ENCODE data around the gene ERCC3. TPM values are rescaled to one million over a fixed set of nuclear protein-coding genes. Genes with fewer than 3 reads are reported as not detected.

Gene ERCC3
- total RNA-seq, 1 experiment from 2014 or later, result 52.5 TPM

DNA sequence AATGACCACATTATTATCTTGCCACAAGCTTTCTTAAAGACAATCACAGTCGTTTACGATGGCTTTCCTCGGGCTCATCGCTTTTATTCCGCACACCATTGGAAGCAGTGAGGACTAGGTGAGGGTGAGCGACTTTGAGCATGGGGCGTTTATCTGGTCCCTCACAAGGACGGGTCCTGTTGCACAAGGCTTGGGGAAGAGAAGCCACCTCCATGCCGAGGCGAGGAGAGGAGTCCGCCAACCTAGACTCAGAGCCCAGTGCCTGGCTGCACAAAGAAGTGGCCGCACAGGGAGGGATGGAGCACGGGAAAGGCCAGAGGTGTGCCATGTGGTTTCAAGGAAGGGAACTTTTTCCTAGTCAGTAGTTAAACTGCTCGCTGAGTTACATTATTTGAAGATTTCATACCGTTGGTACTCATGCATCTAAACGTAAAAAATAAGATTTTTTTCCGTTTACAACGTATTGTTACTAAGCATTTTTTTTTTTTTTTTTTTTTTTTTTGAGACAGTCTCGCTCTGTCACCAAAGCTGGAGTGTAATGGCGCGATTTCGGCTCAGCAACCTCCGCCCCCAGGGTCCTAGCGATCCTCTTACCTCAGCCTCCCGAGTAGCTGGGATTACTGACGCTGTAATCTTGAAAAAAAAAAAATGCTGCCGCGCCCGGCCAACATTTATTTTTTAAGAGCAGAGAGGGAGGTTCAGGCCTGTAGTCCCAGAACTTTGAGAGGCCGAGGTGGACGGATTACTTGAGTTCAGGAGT lies 73.0 kb downstream of the ERCC3 start:
- no peaks in the 10 kb centered on the region for H3K9me3 Mint-ChIP-seq (ENCODE audit: unreplicated experiment)
- peaks cover 9% of the 10 kb centered on the region for H3K27me3 Mint-ChIP-seq (ENCODE audit: insufficient read depth, unreplicated experiment)
- peaks cover 4% of the 10 kb centered on the region; the same call in 1 of the 2 replicates for H3K4me1 ChIP-seq
- CTCF ChIA-PET, result no interaction called here
- intact Hi-C loops (cut with micrococcal nuclease; ENCODE audit: unreplicated experiment), result no loop called here
- TF ChIP-seq, protein P1, sequence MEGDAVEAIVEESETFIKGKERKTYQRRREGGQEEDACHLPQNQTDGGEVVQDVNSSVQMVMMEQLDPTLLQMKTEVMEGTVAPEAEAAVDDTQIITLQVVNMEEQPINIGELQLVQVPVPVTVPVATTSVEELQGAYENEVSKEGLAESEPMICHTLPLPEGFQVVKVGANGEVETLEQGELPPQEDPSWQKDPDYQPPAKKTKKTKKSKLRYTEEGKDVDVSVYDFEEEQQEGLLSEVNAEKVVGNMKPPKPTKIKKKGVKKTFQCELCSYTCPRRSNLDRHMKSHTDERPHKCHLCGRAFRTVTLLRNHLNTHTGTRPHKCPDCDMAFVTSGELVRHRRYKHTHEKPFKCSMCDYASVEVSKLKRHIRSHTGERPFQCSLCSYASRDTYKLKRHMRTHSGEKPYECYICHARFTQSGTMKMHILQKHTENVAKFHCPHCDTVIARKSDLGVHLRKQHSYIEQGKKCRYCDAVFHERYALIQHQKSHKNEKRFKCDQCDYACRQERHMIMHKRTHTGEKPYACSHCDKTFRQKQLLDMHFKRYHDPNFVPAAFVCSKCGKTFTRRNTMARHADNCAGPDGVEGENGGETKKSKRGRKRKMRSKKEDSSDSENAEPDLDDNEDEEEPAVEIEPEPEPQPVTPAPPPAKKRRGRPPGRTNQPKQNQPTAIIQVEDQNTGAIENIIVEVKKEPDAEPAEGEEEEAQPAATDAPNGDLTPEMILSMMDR (IDR thresholded peaks at IDR 0.05; ENCODE audit: insufficient read depth in 1 of 2, low read depth in 1 of 2, low read length in 1 of 2, severe bottlenecking in 1 of 2, unreplicated experiment in 1 of 2), result no peak
- H3K4me1 Mint-ChIP-seq (ENCODE audit: low read depth, unreplicated experiment), result peaks cover 10% of the 10 kb centered on the region
- BruUV-seq (replicated peaks), result no TSS peak
- POLR2A ChIA-PET, result no interaction called here
- H3K4me3 ChIP-seq (ENCODE audit: low read depth, low read length), result no peak overlapping the region; the same call in 1 of the 2 replicates
- H3K27ac Mint-ChIP-seq (ENCODE audit: unreplicated experiment), result no peak overlapping the region
- peaks cover 6% of the 10 kb centered on the region for H3K36me3 Mint-ChIP-seq (ENCODE audit: insufficient read depth, unreplicated experiment)
- no peaks in the 10 kb centered on the region for H3K9me3 ChIP-seq
- no peaks in the 10 kb centered on the region for H3K27me3 ChIP-seq (replicated peaks; ENCODE audit: control insufficient read depth, insufficient read depth, low read length)
- H3K36me3 ChIP-seq (ENCODE audit: control insufficient read depth, insufficient read depth, low read length), result no peaks in the 10 kb centered on the region
- DNase-seq, result no peak
- H3K4me3 Mint-ChIP-seq (ENCODE audit: unreplicated experiment), result peak overlapping the region; percentile 80

DNA sequence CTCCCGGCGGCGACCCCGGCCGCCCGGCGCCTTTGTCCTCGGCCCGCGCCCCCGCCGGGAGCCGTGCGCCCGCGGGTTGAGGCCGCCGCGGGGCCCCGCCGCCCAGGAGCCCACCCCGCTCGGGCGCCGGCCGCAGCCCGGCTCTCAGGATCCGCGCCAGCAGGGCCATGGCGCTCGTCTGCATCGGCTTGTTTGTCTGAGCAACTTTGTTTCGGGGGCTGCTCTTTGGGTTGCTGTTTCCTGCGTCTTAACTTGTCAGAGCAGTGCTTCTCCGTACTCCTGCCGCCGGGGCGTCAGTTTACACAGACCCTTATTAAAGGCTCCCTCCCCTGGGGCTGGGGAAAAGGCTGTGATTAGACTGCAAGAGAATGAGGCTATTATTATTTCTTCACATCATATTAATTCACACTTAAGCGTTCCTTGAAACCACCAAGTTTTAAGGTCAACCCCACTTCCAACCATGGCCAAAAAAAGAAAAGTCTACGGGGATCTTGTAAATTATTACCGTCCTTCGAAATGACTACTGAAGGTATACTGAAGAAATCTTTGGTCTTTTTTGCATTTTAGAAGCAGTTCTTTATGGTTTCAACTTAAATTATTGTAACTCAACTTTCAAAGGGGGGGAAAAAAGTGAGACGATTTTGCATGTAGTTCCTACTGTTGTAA lies 73.7 kb downstream of the ERCC3 start, which contains the start of gene CYP27C1:
Gene CYP27C1, minus strand, starts transcription at position 198 of the 666 bp plus-strand sequence. Its CDS starts 29 bp downstream, at position 169.
- TF ChIP-seq, protein P1 (IDR thresholded peaks at IDR 0.05; ENCODE audit: insufficient read depth in 1 of 2, low read depth in 1 of 2, low read length in 1 of 2, severe bottlenecking in 1 of 2, unreplicated experiment in 1 of 2), result no peak
- Histone ChIP-seq H3K4me1 (peaks cover 4% of the 10 kb centered on the region; the same call in 1 of the 2 replicates), H3K27me3 (replicated peaks; ENCODE audit: control insufficient read depth, insufficient read depth, low read length) (no peaks in the 10 kb centered on the region), H3K4me3 (ENCODE audit: low read depth, low read length) (peak within 1 kb of the TSS; percentile 39), H3K9me3 (no peaks in the 10 kb centered on the region), H3K36me3 (ENCODE audit: control insufficient read depth, insufficient read depth, low read length) (no peaks in the 10 kb centered on the region)
- Mint-ChIP-seq H3K4me1 (ENCODE audit: low read depth, unreplicated experiment) (peaks cover 3% of the 10 kb centered on the region), H3K27ac (ENCODE audit: unreplicated experiment) (peak within 1 kb of the TSS; percentile 30), H3K4me3 (ENCODE audit: unreplicated experiment) (peak within 1 kb of the TSS; percentile 80), H3K27me3 (ENCODE audit: insufficient read depth, unreplicated experiment) (peaks cover 9% of the 10 kb centered on the region), H3K36me3 (ENCODE audit: insufficient read depth, unreplicated experiment) (peaks cover 6% of the 10 kb centered on the region), H3K9me3 (ENCODE audit: unreplicated experiment) (no peaks in the 10 kb centered on the region)
- POLR2A ChIA-PET, result no interaction called here
- BruUV-seq (replicated peaks), result no TSS peak
- DNase-seq, result peak in 1 of 2 experiments; percentile 28
- CTCF ChIA-PET, result no interaction called here
- intact Hi-C loops (cut with micrococcal nuclease; ENCODE audit: unreplicated experiment), result no loop called here

DNA sequence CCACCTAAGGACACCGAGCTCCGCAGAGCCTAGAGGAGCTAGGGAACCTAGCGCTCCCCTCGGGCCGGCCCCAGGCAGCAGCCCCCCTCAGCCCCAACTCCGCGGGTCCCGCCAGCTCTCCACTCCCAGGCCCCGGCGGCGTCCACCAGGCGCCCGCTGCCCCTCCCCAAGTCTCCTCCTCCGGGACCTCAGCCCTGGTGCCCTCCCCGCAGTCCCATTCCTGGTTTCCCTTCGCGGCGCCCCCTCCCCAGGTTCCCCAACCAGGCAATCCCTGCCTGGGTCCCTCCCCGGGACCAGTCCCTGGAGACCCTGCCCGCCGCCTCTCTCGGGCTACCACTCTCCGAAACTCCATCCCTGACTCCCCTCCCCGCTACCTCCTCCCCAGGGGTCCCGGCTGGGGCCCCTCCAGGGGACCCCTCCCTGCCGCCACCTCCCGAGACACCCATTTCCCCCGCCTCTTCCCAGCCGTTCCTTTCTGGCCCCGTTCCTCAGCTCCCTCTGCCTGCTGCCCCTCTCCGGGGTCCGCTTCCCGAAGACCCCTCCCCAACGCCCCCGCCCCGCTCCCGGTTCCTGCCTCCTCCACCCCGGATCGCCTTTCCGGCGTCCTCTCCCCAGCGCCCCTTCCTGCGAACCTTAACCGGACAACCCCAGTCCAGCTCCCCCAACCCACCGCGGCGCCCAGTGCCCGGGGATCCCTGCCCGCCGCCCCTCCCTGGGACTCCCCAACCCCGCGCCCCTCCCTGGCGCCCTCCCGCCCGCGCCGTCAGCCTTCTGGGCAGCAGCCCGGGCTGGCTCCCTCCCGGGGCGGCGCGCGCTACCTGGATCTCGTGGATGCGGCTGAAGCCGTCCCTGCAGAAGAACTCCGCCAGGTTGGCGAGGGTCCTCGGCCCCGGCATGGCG lies 74.5 kb downstream of the ERCC3 start:
- Mint-ChIP-seq H3K36me3 (ENCODE audit: insufficient read depth, unreplicated experiment) (peaks cover 6% of the 10 kb centered on the region), H3K4me3 (ENCODE audit: unreplicated experiment) (peak overlapping the region; percentile 80), H3K27ac (ENCODE audit: unreplicated experiment) (no peak overlapping the region), H3K27me3 (ENCODE audit: insufficient read depth, unreplicated experiment) (peaks cover 9% of the 10 kb centered on the region), H3K4me1 (ENCODE audit: low read depth, unreplicated experiment) (no peaks in the 10 kb centered on the region), H3K9me3 (ENCODE audit: unreplicated experiment) (no peaks in the 10 kb centered on the region)
- POLR2A ChIA-PET, result no interaction called here
- H3K9me3 ChIP-seq, result no peaks in the 10 kb centered on the region
- TF ChIP-seq, protein P1 (IDR thresholded peaks at IDR 0.05; ENCODE audit: insufficient read depth in 1 of 2, low read depth in 1 of 2, low read length in 1 of 2, severe bottlenecking in 1 of 2, unreplicated experiment in 1 of 2), result no peak
- H3K27me3 ChIP-seq (replicated peaks; ENCODE audit: control insufficient read depth, insufficient read depth, low read length), result no peaks in the 10 kb centered on the region
- peak in 1 of 2 experiments; percentile 59 for DNase-seq
- CTCF ChIA-PET, result no interaction called here
- intact Hi-C loops (cut with micrococcal nuclease; ENCODE audit: unreplicated experiment), result no loop called here
- H3K4me3 ChIP-seq (ENCODE audit: low read depth, low read length), result peak overlapping the region; percentile 39
- H3K36me3 ChIP-seq (ENCODE audit: control insufficient read depth, insufficient read depth, low read length), result no peaks in the 10 kb centered on the region
- H3K4me1 ChIP-seq, result peaks cover 4% of the 10 kb centered on the region; the same call in 1 of the 2 replicates
- BruUV-seq (replicated peaks), result no TSS peak

All from Caco-2 (cell line).